Stimulated activated CD8-positive, alpha-beta memory T cell treated with anti-CD3 and anti-CD28 coated beads, Interleukin-7, amount 100 ng/mL, for 1 hour (primary cell): ENCODE data around the gene SMCO3.

ENCODE experiments used
- DNase-seq, 2 donors: peaks; one replicate each; pipeline ENCODE4 v3.0.0-alpha.2; 2020; ENCODE audit warnings: low read depth in 2 of 2

Gene SMCO3

DNA sequence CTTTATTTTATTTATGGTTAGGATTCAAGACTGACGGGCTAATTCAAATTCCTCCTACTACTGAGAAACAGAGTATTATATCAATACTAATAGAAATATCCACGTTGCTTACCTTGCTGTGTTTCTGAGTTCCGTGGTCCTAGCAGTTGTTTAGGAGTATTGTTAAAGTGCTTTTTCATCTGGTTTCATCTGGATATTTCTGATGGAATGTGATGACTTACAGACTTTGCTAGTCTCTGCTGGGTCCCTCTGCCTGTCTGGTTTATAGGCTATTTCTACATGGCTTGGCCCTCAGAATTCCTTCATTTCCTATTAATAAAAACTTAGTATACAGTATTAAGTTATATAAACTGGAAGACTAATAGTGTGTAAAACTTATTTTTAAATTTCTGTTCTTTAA lies at the start of gene SMCO3:
TSS of gene SMCO3 (minus strand) at position 169 of the 400 bp plus-strand sequence. CDS start 7,502 bp downstream, outside the sequence.
- DNase-seq: no peak

DNA sequence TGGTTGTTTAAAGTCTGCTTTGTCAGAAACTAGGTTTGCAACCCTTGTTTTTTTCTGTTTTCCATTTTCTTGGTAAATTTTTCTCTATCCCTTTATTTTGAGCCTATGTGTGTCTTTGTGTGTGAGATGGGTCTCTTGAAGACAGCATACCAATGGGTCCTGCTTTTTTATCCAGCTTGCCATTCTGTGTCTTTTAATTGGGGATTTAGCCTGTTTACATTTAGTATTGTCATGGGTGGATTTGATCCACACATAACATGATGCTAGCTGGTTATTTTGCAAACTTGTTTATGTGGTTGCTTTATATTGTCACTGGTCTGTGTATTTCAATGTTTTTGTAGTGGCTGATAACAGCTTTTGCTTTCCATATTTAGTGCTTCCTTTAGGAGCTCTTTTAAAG lies 46.5 kb upstream of the SMCO3 start:
- DNase-seq: no peak

DNA sequence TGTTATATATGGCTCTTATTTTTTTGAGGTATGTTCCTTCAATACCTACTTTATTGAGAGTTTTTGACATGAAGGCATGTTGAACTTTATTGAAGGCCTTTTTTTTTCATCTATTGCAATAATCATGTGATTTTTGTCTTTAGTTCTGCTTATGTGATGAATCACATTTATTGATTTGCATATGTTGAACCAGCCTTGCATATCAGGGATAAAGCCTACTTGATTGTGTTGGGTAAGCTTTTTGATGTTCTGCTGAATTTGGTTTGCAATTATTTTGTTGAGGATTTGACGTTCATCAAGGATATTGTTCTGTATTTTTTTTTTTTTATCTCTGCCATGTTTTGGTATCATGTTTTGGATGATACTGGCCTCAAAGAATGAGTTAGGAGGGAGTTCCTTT lies 44.5 kb upstream of the SMCO3 start:
- no peak for DNase-seq

DNA sequence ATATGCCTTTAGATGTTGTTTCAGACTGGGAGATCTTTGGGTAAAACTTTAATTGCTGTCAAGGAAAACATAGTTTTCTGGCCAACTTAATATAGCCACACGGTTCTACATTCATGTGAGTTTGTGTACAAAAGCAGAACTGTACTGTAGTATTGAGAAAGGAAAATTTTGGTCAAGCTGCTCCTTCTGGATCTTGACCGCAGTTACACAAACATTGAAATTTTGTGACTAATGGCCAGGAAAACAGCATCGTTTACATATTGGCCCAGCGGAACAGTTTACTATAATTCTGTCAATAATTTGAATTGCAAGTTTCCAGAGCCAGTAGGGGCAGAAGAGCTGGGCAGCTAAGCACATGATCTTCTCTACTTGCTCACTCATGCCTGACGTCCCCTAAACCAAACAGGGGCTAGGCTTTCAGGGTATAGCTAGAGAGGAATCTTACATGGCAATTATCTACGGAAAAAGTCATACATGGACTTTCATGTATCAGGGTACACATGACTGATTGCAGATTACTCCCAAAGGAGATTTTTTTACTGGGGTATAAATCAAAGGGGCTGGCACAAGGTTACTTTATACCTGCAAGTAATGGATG lies 40.7 kb upstream of the SMCO3 start:
- DNase-seq: no peak

DNA sequence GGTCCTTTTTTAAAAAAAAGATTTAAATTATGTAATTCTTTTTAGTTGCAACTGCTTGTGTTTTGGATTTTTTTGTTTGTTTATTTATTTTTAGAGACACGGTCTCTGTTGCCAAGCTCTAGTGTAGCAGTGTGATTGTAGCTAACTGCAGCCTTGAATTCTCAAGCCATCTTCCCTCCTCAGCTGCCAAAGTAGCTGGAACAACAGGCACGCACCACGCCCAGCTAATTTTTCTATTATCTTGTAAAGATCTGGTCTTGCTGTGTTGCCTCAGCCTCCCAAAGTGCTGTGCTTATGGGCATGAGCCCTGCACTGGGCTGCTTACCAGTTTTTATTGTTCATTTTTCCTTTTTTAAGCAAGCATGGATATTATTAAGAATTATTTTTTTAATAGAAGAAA lies 40.0 kb upstream of the SMCO3 start:
- DNase-seq: no peak

DNA sequence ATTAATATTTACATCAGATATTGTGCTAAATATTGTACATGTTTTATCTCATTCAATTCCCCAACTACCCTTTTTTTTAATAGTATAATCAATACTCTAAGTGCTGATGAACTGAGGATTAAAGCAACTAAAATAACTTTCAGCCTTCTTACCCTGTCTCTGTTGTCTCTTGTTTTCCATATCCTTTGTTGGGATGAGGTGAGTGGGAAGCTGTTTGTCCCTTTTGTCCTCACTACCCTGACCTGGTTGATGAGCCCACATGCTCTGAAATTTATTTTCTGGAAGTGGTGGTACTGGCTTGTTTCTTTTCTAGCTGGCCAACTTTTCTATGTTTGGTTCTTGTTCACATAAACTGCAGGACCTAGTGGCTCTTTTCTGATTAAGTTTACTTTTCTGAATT lies 38.9 kb upstream of the SMCO3 start:
- DNase-seq: no peak

DNA sequence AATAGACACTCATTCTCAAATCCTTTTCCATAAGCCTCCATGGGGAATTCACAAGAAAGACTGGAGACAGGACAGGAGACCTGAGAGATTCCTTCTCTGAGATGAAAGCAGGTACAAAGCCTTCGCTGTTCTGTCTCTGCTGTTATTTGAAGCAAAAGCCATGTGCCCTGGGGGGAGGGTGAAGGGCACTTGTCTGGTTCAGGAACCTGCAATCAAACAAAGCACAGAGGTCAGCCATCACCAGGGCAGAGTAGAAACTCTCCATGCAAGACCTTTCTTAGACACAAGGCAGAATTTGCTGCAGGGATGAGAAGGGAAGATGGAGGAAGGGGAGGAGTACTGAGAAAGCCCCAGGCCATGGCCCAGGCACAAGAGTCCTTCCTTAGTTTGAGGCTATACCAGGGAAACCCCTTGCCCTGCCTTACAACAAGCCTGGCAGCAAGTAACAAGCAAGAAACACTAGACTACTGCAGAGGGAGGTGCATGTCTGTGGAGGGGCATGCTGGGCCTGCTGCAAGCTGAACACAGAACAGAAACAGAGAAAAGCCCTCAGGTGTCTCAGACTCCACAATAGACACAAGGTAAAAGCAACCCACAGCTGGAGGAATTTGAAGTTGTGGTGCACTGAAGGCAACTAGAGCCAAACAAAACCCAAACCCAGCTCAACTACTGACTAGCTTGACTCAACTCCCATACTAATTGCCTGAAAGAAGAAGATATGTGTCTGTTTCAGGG lies 37.1 kb upstream of the SMCO3 start:
- no peak for DNase-seq

DNA sequence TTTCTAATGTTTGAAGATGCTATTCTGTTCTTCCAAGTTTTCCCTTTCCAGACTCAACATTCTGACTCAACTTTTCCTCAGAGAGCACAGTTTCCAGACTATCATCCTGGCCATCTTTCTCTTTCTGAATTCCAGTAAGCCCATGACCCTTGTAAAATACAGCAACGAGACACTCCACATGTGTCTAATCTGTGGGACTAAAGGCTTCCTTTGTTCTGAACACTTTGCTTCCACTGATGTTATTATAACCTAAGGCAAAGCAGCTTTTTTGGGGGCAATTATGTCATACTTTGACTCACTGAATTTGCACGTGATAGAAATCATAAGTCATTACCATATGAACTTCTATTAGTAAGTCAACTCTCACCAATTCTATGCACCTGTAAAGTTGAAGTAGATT lies 35.7 kb upstream of the SMCO3 start:
- no peak for DNase-seq

DNA sequence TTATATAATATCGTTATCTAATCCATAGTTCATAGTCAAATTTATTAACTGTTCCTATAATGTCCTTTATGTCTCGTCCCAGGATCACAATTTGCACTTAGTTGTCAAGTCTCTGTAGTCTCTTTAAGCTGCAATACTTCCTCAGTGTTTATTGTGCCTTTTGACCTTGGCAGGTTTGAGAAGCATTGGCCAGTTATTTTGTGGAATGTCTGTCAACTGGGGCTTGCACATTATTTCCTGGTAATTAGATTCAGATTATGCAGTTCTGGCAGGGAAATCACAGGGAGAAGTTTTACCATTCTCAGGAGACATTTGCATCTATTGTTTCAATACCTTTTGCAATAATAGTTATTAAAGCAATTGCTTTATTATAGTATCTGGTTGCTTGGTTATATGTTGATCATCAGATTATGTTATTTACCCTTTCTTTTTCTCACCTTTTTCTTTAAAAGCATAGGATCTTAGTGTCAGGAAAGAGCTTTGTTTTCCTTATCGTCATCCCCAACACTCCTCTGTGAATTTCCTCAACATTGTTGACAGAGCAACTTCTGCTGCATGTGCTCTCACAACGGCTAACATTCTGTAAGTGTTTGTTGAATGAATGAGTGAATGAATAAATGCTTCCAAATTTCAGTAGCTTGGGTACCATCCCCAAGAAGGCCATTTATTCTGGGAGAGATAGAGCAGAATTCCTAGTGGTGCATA lies 33.0 kb upstream of the SMCO3 start:
- DNase-seq: no peak

DNA sequence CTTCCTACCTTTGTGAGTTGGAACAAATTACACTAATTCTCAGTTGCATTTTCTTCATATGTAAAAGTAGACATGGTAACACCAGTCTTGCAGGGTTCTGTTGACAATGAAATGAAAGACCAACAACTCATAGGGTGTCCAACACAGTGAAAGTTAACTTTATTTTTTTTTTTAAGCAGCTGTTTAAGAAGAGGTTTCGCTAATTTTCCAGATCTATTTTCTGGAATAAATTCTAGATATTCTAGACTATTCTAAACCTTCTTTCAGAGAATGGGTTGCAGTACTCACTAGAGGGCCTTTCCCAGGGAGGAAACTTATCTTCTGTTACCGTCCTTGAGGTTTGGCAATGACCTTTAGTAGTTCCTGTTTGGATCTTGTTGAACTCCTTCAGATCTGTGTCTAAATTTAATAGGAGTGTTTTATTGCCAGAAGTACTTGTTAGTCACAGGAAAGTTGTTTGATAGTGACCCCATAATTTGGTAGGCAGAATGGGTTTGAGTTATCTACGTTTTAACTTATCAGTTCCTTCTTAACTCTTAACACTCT lies 32.1 kb upstream of the SMCO3 start:
- DNase-seq: no peak

DNA sequence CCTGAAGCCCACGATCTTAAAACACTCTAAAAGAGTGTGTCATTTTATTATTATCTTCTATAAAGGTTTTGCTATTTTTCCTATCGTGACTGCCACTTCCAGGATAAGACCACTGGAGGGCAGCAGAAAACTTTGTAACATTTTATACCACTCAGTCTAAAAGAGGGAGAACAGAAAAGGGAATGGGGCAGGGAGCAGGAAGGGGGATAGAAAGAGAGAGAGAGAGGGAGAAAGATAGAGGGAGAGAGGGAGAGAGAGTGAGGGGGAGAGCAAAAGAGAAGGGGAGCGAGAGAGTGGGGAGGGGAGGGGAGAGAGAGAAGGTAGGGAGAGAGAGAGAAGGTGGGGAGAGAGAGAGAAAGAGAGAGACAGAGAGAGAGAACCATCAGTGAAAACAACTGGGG lies 31.4 kb upstream of the SMCO3 start:
- peak; percentile 8 to 9 for DNase-seq

DNA sequence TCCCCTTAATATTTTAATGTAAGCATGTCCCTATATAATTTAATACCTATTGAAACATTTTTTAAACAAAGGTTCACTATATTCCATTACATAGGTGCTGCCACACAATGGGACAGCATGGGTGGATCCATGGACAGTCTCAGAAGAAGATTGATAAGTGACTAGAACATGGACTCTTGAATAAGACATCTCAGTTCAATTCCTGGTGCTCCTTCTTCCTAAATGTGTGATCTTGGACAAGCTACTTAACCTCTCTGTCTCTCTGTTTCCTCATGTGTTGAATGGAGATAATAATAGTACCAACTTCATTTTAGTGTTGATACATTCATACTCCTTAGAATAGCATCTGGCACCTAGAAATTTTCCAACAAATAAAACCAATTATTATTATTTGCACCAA lies 30.4 kb upstream of the SMCO3 start:
- DNase-seq: no peak

DNA sequence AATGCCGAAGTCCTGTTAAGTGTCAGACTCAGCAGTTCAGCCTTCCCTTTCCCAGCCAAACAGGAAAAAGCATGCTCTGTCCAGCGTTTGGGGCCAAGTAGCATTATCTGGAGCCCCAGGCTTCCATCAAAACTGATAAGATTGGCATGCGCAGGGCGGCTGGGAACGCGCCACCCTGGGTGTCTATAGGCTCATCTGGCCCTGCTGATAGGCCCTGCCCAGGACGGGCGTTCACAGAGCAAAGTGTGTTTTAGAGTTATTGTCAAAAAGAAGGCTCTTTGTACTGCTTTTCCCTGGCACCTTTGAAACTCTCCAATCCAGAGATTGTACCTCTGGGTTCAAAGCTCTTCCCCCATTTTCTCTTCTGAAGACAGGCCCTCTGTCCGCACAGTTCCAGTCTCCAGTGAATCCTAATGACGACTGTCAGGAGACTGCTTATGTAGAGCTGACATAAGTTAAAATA lies 29.5 kb upstream of the SMCO3 start, which contains the start of gene ART4:
TSS of gene ART4 (minus strand) at position 102 of the 463 bp plus-strand sequence. CDS start 413 bp downstream, outside the sequence.
- no peak for DNase-seq

DNA sequence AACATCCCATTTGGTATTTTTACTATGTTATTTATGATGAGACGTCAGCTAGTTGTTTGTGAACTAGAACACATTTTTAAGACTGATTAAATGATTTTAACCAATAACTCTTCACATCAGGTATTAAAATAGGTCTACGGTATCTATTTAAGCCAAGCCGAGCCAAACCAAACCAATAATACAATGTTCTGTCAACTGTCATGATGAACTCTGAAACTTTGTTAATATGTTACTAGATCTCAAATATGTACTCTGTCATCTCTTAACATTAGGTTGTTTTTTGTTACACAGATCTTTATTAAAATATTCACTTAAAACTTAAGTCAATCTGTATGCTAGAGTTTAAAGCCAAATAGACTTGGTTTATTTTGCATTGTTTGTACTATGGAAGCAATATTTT lies 28.3 kb upstream of the SMCO3 start:
- DNase-seq: no peak

DNA sequence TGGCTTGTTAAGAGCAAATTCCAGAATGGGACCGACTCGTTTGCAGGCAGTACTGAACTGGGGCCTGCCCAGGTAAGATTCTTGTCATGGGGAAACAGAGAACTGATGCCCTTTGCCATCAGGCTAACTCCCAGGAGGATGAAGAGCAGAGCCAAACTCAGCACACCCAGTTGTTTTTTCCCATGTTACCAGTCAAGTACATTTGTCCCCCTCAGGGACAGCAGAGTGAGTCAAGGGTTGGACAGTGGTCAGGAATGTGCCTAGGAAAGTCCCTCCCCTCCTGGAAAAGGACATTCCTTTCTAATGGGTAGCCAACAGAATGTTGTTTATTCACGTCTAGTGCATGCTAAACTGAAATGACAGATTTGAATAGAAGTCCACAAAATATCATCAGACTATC lies 27.8 kb upstream of the SMCO3 start:
- no peak for DNase-seq

DNA sequence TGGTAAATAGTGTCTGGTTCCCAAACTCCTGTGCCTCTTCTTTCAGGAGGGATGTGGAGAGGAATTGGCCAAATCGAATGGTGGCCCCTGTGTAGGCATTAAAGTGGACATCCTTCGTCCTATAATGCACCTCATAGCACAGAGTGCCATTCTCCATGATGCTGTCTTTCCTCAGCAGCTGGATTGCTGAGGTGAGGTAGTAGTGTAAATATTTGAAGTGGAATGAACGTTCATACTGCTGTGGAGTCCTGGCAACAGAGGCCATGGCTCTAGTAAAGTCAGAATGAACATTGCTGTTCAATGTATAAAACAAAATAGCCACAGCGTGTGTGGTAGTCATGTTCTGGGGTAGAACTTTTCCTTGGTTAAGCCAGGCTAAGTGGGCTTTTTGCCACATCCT lies 26.6 kb upstream of the SMCO3 start:
- DNase-seq: no peak

DNA sequence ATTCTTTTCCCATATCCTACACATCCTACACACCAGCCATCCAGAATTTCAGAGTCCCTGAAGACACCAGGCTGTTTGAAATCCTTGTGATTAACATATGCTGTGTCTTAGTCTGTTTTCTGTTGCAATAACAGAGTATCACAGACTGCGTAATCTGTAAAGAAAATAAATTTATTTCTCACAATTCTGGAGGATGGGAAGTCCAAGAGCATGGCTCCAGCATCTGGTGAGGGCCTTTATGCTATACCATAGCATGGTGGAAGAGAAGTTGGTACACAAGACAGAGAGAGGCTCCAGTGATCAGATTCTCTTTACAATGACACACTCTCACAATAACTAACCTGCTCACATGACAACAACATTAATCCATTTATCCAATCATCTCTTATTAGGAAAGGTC lies 25.3 kb upstream of the SMCO3 start:
- no peak for DNase-seq

DNA sequence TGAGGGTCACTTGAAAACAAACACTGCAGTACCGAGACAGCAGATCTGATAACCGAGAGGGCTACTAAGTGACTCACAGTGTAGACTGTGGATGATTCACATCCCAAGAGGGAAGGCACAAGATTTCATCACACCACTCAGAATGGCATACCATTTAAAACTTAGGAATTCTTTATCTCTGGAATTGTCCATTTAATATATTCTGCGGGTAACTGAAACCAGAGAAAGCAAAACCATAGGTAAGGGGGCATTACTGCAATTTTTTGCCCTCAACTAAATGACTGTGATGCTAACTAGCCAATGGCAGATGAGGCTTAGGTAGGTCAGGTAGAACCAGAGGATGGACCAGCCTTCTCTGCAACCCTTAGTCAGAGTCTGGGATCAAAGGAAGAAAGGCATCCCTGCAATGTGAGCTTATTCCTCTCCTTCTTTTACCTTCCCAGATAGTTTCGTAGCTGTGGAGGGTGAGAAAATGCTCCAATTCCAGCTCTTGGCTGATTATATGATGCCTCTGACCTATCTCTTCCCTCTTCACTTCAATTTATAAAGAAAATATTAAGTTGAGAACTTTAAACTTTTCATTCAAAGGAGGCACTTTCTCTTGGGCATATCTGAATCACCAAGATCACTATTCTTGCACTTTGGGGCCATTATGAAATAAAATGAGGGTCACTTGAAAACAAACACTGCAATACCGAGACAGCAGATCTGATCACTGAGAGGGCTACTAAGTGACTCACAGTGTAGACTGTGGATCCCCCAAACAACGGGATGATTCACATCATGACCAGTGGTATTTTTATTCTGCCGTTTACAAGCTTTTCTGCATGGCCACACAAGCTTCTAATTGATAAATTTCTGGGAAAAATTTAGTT lies 22.6 kb upstream of the SMCO3 start:
- no peak for DNase-seq

DNA sequence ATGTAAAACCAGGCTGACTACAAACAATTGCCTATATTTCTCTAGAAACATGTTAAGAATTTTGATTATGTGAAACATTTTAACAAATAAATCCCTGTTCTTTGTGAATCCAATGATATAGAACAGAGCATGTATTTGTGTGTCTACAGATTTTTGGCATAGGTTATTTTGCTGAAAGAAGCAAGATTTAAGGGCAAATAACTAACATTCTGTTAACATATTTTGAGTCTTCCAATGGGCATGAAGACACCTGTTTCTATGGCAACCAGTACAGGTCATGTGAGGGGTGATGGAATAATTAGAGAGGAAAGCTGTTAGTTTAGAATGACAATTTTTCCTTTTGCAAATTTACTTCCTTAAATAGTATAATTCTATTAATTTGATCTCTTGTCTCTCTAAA lies 20.5 kb upstream of the SMCO3 start:
- DNase-seq: no peak

DNA sequence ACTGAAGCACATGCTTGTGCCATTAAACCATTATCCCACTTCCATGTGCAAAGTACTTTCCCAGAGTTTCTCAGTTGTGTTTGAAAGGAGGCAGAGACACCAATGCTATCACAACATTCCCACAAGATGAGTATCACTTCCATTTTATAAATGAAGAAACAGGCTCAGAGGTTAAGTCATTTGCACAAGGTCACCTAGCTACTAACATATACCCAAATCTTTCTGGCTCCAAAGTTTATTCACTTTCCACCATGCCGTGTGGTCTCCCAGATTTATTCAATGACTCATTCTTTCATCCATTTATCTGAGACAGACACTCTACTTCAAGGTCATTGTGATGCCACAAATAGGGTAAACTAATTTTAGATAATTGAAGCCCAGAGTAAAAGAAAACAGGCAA lies 20.0 kb upstream of the SMCO3 start:
- no peak for DNase-seq

DNA sequence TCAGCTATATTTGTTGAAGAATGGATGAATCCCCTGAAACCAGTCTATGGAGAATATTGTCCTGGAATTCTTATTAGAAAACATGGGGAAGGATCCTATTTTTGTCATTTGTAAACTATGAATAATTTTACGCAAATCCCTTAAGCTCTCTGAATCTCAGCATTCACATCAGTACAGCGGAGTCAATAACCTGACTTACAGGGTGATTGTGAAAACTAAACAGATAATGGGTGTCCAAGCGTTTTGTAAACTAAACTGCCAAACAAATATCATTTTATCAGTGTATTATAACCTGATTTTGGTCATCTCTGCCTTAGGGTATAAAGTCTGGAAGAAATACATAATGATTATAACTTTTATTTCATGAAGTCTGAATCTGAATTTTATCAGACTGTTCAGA lies 19.4 kb upstream of the SMCO3 start:
- DNase-seq: no peak

DNA sequence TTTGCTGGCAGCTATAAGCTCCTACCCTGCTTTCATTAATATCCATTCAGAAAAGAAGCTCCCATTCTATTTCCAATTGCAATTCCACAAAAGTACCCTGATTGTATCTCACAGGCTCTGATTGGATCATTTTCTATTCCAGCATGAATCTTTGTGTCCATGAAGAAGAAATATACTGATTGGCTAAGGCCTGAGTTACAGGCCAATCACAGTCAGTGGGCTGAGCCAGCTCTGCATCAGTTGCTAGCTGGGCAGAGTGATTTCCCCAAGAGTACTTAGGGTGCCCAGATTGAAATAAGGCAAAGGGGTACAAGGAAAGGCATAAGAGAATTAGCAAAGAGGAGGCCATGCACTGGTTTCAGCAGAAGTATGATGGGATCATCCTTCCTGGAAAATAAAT lies 14.9 kb upstream of the SMCO3 start:
- DNase-seq: no peak
